NCI-H82 (cell line): Measurements from ENCODE around the gene RAET1E.
"Not testable (repeated sequence)": the region's sequence is repeated elsewhere in the genome, so short reads cannot be mapped to it uniquely, and the experiment has no call there.

Experiments used
- DNase-seq: peaks from one replicate; lab custom pipeline; 2025; lab: John Stamatoyannopoulos, UW

The RAET1E gene, protein sequence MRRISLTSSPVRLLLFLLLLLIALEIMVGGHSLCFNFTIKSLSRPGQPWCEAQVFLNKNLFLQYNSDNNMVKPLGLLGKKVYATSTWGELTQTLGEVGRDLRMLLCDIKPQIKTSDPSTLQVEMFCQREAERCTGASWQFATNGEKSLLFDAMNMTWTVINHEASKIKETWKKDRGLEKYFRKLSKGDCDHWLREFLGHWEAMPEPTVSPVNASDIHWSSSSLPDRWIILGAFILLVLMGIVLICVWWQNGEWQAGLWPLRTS

DNA sequence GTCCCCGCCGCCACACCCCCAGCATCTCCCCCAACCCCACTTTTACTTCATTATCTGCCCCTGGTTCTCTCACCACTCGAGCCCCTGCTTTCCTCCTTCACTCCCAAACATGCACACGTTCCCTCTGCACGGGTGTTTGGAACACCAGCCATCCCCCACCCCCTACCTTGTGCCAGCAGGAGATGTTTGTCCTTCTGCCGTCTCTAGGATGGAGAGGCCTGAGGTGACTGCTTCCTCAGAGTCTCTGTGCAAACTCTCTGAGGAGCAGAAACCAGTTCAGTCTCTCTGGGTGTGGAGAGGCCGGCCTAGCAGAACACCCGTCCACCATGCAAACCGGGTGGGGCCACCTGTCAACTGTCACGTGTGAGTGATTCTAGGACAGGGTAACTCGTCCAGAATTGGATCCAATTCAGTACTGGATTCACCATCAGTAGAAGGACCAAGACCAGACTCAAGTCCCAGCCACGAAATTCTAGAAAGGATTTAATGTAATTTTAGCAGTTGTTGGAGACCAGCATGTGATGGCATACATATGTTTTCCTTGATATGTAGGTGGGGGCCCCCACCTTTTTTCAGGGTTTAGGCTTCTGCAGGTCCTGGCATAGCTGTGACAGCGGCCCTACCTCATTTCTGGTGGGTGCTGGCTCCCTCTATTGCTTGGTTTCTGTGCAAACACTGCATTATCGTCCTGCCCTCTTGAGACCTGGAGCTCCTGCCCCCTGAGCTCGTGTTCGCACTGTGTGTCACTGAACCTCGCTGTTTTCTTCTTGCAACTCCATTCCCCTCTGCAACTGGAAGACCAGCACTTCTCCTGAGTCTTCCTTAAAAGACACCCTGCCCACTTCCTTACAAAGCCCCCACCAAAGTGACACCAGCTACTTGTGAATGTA, at the start of gene RAET1E:
RAET1E (minus strand) TSS at position 259 of the 890 bp plus-strand sequence. CDS start 7,212 bp downstream, outside the sequence.
- peak; percentile 11 for DNase-seq

DNA sequence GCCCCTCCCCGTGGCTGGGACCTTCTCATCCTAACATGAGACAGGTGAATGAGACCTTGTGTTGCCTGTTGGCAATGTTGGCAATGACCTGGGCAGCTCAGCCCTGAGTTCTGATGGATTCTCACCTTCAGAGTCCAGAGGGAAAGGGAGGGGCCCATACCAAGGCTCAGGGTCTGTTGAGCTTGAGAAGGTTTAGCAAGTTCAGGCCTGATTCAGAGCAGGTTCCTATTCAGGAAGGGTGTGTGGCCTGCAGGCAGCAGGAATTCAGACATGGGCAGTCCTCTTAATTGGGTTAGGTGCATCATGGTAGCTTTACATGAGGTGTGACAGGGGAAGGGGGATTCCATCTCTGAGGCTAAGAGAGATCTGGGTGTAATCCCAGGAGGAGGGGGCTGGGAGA, 49.6 kb upstream of the RAET1E start:
- DNase-seq: not testable (repeated sequence)

DNA sequence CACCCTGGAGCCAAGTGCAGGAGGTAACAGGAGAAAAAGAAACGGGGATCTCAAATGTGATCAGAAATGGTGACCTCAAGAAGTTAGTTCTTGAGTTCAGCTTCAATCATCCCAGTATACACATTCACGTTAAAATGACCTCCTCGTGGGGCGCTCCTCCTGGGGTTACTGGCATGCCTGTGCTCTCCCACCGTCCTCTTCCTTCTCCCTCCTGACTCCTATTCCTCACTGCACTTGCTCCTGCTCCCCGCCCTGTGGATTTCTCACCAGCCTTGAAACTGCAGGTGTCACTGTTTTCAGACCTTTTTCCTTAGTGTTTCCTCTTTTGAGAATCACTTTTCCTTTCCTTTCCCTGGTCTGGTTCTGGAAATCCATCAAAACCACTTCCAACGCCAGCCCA, 48.7 kb upstream of the RAET1E start:
- DNase-seq: not testable (repeated sequence)

DNA sequence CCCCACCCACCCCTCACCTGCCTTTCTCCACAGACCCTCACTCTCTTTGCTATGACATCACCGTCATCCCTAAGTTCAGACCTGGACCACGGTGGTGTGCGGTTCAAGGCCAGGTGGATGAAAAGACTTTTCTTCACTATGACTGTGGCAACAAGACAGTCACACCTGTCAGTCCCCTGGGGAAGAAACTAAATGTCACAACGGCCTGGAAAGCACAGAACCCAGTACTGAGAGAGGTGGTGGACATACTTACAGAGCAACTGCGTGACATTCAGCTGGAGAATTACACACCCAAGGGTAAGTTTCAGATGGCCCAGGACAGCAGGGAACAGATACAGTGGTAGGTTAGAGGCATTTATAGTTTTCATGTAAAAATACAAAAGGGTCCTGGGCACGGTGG, 47.4 kb upstream of the RAET1E start:
- DNase-seq: not testable (repeated sequence)

DNA sequence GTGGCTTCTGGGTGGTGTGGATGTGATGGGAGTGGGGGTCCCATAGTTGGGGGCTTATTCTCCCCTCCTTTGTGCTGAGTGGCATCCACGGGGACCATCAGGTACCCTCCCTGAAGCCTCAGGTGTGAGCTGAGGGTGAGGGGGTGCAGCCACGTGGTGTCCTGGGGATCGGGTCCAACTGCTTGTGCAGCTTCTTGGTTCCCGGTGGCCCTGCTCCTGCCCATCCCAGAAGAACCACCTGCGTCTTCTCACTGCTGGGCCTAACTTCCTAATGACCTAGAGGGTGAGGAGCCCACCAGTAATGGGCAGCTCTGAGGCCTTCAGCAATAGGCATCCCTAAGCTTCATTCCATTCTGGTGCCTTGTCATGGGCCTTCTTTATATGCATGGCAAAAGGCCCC, 45.4 kb upstream of the RAET1E start:
- not testable (repeated sequence) for DNase-seq

DNA sequence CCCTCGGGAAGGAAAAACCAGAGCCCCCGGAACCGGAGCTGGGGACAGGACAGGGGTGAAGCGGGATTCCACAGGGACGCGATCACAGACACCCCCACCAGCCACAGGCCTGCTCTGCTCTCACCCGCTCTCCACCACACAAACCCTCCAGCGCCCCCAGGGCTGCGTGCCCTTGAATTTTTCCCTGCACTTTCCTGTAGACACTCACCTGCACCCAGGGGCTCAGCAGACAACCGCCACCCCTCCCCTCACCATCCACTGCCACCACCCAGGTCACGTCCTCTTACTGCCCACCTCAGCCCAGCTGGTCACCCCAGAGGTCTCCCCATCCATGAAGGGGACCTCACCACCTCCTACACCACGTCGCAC, 44.5 kb upstream of the RAET1E start:
- DNase-seq: no peak

DNA sequence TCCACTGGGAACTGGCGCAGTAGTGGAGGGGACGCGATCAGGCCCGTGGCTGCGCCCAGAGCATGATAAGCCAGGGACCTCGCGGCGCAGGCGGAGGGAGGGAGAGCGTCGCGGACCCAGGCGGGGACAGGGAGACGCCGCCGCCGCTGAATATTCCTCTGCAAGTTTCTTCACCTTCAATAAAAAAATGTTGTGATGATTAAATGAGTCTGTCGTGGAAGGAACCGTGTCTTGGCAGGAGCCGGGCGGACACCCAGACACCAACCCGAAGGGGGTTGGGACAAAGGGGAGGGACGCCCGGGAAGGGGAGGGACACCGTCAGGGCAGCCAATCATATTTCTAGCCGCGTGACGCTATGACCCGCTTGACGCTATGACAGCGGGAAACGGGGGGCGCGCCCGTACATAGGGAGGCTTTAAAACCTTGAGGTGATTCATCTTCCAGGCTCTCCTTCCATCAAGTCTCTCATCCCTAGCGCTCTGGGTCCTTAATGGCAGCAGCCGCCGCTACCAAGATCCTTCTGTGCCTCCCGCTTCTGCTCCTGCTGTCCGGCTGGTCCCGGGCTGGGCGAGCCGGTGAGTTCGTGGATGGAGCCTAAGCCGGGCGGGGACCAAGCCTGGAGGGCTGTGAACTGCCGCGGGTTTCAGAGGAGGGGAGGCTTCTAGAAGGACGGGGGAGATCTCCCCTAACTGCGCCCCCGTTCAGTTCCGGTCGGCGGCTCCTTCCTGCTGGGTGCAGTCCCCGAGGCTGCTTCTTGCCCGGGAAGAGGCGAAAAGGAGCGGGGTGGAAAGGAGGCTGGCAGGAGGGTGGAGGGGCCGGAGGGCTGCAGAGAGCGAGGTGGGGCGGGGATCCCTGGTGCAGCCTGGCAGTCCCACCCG, 43.9 kb upstream of the RAET1E start, which contains the start of gene ULBP2:
ULBP2 (plus strand) TSS at position 432 of the 878 bp plus-strand sequence; CDS start at position 491, 59 bp downstream.
- DNase-seq: peak; percentile 79

DNA sequence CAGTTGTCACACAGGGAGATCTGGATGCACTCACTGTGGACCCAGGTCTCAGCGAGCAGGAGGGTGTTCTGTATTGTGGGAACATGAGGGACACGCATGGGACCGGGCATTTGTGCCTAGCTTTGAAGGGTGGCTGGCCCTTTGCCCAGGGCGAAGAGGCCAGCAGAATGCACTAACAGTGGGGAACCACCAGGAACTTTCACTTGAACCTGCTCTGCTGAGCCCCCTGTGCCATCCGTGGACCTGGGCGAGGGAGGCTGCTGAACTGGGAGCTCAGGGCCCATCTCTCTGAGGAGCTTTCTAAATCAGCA, 42.7 kb upstream of the RAET1E start:
- DNase-seq: no peak

DNA sequence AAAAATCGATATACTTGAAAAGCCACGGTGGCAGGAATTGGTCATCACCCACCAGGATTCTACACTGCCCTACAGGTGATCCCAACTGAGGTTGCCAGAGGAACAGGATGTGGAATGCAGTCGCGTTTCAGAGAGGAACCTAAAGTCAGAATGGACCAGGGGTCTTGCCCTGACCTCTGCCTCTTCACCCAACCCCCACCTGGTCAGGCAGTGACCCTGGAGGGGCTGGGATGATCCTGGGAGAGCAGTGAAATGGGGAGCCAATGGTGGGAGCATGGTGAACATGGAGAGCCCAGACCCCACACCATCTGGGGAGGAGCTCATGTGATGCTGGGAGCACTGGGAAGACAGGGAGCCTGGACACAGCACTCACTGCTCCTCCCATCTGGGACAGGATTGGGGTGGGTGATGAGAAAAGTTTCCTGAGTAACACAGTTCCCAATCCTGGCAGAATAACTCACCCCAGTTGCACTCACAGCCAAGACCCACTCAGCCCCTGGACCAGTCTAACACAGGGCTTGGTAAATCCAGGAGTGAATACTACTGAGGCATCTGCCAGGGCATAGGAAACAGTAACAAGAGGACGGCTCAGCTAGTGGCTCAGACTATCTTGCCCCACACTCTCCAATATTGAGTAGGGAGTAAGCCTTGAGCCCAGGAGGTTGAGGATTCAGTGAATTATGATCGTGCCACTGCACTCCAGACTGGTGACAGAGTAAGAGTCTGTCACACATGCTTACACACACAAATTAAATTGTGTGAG, 42.2 kb upstream of the RAET1E start:
- DNase-seq: no peak

DNA sequence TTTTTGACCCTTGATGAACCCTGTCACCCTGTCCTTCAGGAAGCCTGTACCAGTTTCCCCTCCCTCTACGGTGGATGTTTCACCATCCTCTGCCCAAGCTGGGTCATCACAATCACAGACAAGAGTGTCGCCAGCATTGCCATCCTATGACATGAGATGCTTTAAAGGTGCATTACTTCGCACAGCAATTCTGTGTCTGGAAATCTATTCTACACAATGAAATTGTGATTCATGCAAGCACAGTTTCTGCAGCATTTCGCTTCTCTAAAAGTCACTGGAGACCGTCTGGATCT, 41.4 kb upstream of the RAET1E start:
- DNase-seq: no peak

DNA sequence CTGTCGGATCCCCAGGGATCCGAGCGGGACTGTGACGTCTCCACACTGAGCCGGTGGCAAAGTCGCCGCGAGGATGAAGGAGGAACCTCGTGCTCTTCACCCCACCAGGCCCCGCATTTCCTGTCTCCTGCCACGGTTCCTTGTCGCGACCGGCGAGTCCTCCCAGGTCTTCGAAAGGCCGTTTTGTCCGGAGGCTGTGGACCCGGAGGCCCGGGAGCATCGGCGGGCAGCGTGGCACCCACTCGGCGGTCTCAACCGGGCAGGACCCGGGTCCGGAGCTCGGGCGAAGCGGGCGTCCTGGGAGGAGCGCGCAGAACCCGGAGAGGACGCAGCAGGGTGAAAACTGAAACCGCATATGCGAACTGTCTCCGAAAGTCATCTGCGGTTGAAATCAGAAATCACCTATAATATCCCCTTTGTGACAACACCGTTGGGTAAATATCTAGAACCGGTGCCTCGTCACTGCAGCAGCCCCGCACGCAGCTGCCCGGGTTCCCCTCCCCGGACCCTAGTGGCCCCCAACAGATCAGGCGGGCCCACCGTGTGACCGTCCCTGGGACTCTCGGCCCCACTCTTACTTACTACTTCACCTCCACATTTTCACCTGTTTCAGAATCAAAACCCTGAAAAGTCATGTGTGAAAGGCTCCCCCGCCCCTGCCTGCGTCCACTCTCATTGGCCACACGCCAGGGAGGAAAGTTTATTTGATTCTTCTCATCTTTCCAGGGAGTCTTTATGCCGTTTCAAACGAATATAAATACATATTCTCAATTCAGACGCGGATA, 40.9 kb upstream of the RAET1E start:
- DNase-seq: no peak

DNA sequence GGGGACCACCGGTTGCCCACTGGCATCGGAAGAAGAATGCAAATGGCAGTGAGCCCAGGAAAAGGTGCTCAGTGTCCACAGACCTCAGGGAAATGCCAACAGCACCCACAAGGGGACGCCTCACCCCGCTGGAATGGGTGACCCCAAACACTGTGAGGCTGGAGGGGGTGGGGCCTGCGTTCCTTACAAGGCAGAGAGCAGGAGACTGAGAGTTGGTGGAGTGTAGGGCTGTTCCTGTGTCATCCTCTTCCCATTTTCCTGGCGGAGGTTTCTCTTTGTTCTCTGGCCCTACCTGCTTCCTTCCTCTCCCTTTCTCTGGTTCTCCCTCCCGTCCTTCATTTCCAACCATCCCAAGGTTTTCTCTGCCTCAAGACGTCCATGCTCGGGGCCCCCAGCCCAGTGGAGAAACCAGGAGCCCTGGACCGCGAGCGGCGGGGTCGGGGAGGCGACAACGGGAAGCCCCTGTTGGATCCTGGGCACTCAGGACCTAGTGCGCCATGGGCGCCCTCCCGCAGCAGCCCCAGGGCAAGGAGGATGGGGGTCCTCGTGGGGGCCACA, 40.2 kb upstream of the RAET1E start:
- DNase-seq: not testable (repeated sequence)

DNA sequence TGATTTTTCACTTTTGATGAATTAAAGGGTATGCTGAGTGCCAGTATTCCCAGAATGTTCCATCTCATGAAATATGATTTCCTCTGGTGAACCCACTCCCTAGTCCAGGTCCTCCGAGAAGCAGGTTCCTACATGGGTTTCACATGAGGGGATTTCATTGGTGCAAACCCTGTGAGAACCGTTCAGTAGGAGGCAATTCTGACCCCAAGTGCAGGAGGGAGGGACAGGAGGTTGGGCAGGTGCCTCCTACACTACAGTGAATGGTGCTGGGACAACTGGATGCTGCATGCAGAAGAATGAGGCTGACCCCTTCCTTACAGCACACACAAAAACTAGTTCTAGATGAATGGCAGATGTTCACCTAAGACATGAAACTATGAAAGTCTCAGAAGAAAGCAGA, 38.8 kb upstream of the RAET1E start:
- DNase-seq: no peak

DNA sequence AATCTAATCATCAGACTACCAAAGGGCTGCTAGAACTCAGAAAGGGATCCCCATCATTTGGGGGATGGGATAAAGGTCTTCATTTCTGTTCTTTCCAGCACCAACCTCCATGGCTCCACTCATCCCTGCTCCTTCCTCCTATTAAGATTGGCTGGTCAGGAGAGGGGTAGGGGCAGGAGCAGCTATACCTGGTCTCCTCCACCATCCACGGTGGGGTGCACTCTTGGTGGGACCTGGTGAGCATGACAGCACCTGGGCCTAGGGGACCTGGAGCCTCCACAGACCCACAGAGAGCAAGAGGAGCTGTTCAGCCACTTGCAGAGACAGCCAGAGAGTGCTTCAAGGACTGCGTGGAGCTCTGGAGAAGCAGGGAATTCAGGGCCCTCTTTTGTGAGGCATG, 37.8 kb upstream of the RAET1E start:
- no peak for DNase-seq

DNA sequence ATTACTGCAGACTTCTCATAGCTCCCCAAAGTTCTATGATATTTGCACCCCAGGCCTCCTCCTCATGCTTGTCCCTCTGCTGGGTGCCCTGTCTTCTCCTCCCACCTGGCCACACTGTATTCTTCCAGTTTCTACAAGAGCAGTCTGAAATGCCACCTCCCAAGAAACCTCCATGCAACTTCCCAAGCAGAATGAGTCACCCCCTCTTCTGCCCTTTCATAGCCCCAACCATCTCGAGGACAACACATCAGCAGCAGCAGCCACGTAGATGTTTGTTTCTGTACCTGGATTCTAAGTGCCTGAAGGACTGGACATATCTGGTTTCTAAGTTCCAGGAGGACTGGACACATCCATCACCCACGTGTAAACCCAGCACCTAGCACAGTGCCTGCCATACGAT, 37.3 kb upstream of the RAET1E start:
- no peak for DNase-seq

DNA sequence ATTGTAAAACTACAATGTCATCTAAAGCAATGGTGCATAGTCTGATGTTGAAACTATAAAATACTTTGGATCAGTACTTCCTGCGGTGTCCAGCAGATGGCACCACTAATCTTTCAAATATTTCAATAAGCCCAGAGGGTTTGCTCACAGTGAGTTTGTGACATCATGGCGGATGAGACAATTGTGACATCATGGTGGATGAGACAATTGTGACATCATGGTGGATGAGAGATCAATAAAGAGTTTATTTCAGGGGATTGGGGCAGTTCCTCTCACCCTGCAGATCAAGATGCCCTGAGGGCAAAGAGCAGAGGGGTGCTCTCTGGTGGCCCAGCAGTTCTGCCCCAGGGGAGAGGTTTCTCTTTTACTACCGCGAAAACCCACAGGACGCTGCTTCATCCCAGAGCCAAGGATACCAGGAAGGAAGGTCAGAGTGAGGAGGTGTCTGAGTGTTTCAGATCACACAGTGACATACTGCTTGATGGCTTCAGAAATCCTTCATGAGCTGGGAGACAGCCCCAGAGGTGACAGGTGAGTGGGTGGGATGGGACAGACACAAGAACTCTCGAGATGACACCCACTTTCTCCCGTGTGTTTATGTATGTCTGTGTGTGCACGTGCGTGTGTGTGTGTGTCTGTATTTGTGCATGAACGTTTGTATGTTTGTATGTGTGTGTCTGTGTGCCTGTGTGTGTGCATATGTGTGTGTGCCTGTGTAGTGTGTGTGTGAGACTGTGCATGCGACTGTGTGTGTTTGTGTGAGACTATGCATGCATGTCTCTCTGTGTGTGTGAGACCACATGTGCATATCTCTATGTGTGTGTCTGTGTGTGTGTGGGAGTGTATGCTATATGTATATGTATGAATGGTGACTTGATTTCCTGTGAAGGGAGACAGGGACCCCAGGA, 36.6 kb upstream of the RAET1E start:
- peak; percentile 75 for DNase-seq

DNA sequence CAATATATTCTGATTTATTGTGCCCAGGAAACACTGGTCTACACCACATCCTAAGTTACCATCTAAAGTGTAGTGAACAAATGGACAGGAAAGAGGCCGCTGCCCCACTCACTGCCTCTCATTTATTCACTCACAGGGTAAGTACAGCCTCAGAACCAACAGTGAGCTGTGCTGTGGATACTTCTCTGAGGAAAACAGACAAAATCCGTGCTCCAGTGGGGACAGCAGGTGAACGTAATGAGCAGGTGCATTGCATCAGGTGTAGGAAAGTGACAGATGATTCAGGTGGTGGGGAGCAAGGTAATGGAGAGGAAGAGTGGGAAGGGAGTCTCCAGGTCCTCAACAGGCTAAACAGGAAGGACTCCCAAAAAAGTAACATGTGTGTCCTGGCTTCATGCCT, 35.5 kb upstream of the RAET1E start:
- DNase-seq: no peak

DNA sequence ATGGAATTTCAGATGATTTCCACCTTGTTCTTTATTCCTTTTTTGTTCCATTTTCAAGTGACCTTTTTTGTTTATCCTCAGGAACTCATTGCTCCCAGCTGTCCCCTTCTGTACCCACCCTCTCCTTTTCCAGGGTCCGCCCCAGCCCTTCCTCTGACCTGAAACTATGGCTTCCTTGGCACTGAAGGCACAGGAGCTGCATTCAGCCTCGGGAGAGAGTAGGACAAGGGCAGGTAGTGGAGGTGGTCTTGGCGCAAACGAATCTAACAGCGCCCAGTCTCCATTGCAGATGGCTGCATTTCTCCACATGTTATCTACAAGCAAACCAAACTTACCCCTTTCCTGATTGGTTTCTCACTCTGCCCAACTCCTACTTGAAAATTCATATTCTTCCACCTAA, 35.1 kb upstream of the RAET1E start:
- DNase-seq: no peak

DNA sequence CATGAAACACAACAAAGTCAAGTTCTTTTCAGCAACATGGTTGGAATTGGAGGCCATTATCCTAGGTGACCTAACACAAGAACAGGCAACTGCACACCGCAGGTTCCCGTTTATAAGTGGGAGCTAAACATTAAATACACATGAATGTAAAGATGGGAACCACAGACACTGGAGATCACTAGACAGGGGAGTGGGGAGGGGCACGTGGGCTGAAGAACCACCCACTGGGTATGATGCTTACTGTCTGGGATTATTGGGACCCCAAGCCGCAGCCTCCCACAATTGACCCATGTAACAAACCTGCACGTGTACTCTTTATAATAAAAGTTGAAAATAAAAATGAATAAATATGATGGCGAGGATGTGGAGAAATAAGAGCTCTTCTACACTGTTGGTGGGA, 33.6 kb upstream of the RAET1E start:
- DNase-seq: no peak

DNA sequence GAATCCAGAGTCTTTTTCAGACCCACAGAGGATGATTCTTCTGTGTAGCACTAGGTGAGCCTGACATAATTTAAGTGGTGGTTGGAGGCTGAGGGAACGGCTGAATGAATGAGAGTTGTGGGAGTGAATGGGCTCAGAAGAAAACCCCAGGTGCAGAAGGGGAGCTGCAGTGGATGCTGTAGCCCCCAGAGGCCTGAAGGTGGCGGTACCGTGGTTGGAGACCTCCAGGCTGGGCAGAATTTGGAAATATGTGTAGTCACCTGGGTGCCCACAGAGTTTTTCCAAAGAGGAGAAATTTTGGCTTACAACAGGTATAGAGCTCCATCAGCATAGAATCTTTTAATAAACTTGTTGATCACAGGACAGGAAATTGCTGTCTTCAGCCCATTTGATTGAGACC, 31.5 kb upstream of the RAET1E start:
- peak; percentile 13 for DNase-seq
